T-cell (primary cell): ENCODE results near the gene ADCY4. TPM values are rescaled to one million over a fixed set of nuclear protein-coding genes. Genes with fewer than 3 reads are reported as not detected.
"Not testable (repeated sequence)": the region's sequence is repeated elsewhere in the genome, so short reads cannot be mapped to it uniquely, and the experiment has no call there.

Experiments
- ATAC-seq, 4 experiments: fragments of 200-7000 bp in 3 of 4; fragments of 150-1000 bp in 1 of 4; cut with Tn5 transposase; replicated peaks in 1 of 4; 1 replicate in 3 of 4; 2 replicates in 1 of 4; pipeline ENCODE4 v1.10.0; 2021; ENCODE audit warnings: moderate library complexity in 3 of 4, mild to moderate bottlenecking in 2 of 4, moderate number of reproducible peaks in 1 of 4
- CTCF ChIA-PET, 2 donors: fragments of 300-600 bp; sonication (Branson Sonifier 250); formaldehyde crosslinking; loops; one replicate each; lab custom pipeline; 2022; ENCODE audit warnings: antibody characterized with exemption in 2 of 2; lab: Charles Lee
- POLR2A ChIA-PET, 2 donors: fragments of 300-600 bp; sonication (Branson Sonifier 250); formaldehyde crosslinking; loops; one replicate each; lab custom pipeline; 2022; ENCODE audit warnings: antibody characterized with exemption in 2 of 2; lab: Charles Lee
- DNase-seq, 35 experiments: peaks; one replicate each; pipeline versions ENCODE4 v3.0.0 to v3.0.0-alpha.2; 2013 to 2023
- H3K27ac ChIP-seq: one replicate; pipeline ENCODE4 v1.5.1; 2013; ENCODE audit warnings: low read length
- H3K27me3 ChIP-seq, 2 experiments: replicated peaks in 1 of 2; 1 replicate in 1 of 2; 2 replicates in 1 of 2; pipeline versions ENCODE4 v1.6.1 to v1.7.0; 2013; ENCODE audit warnings: low read length in 1 of 2, mixed read lengths in 1 of 2; ENCODE audit not compliant: control insufficient read depth in 2 of 2, insufficient read depth in 2 of 2; ENCODE audit errors: extremely low read depth in 1 of 2
- H3K36me3 ChIP-seq, 2 donors: 1 replicate in 1 of 2; 2 replicates in 1 of 2; pipeline versions ENCODE4 v1.6.1 to v1.7.0; 2013; ENCODE audit warnings: low read length in 1 of 2; ENCODE audit not compliant: control insufficient read depth in 2 of 2, insufficient read depth in 1 of 2; ENCODE audit errors: extremely low read depth in 1 of 2
- H3K4me1 ChIP-seq, 2 experiments: 1 replicate in 1 of 2; 2 replicates in 1 of 2; pipeline versions ENCODE4 v1.6.1 to v1.7.0; 2013; ENCODE audit warnings: low read length in 2 of 2, mixed read lengths in 1 of 2; ENCODE audit not compliant: insufficient read depth in 2 of 2, control insufficient read depth in 1 of 2; ENCODE audit errors: extremely low read depth in 1 of 2
- H3K4me3 ChIP-seq, 2 donors: 1 replicate in 1 of 2; 2 replicates in 1 of 2; pipeline versions ENCODE4 v1.5.1 to v1.7.0; 2013; ENCODE audit warnings: mild to moderate bottlenecking in 2 of 2, low read length in 1 of 2, moderate library complexity in 1 of 2; ENCODE audit not compliant: control insufficient read depth in 1 of 2; ENCODE audit errors: extremely low read depth in 1 of 2
- H3K9me3 ChIP-seq: 2 replicates; pipeline ENCODE4 v1.7.0; 2013
- H3K27ac Mint-ChIP-seq, 2 donors: one replicate each; pipeline ENCODE4 v1.8.0; 2020 to 2021; ENCODE audit warnings: mild to moderate bottlenecking in 2 of 2, mixed read lengths in 2 of 2
- H3K27me3 Mint-ChIP-seq, 2 donors: one replicate each; pipeline ENCODE4 v1.8.0; 2021 to 2022; ENCODE audit warnings: mixed read lengths in 2 of 2
- H3K36me3 Mint-ChIP-seq: one replicate; pipeline ENCODE4 v1.8.0; 2021; ENCODE audit warnings: mixed read lengths
- H3K4me1 Mint-ChIP-seq, 3 donors: one replicate each; pipeline ENCODE4 v1.8.0; 2020 to 2022; ENCODE audit warnings: mixed read lengths in 3 of 3, mild to moderate bottlenecking in 1 of 3
- H3K4me3 Mint-ChIP-seq, 3 donors: one replicate each; pipeline ENCODE4 v1.8.0; 2020 to 2022; ENCODE audit warnings: mild to moderate bottlenecking in 3 of 3, mixed read lengths in 3 of 3, moderate library complexity in 3 of 3
- H3K9me3 Mint-ChIP-seq, 3 donors: one replicate each; pipeline ENCODE4 v1.8.0; 2020 to 2022; ENCODE audit warnings: mixed read lengths in 3 of 3
- WGBS: methylation state at CpG from one replicate; pipeline ENCODE4 v1.1.5; 2013; ENCODE audit warnings: missing lambda C conversion rate; ENCODE audit not compliant: insufficient coverage; 5-methylcytosine and 5-hydroxymethylcytosine counted together
- total RNA-seq, 35 experiments: library from RNA in 6 of 35; stranded (reverse) in 6 of 35; fragments of 120-200 nt in 1 of 35; gene quantifications; one replicate each; pipeline versions ENCODE4 v1.2.1 to v1.2.4 and lab custom pipeline; 2013 to 2026

ADCY4 gene
- total RNA-seq, 5 donors from 2014 or later (not counting 1 experiment from before 2014, with no cell fraction given): 7.8 to 10.4 (median 8.5) TPM

DNA sequence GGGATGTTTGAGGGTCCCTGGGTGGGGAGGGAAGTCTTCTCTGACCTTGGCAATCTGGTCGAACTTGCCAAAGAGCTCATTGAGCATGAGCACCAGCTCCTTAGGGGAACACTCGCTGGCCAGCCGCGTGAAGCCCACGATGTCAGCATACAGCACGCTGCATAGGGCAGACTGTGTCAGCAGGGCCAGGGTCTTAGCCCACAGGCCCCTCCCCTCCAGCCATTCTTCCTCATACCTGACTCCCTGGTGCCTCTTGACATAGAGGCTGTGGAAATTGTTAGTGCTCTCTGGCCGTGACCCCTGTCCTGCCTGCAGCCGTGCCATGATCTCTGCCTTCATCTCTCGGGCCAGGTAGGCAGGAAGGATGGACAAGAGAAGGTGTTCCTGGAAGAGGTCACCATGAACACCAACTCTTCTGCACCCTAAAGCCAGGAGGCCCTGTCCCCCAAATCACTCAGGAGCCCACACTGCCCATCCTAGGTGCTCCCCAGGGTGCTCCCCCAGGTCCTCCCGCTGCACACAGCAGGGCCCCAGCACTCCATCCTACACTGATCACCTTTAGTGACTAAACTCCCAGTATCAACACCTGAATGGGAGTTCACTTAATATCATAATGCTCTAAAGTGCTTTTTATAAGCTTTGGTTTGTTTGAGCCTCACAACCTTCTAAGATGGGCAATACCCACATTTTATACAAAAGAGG, 3.7 kb downstream of the ADCY4 start:
- DNase-seq (no peak), ATAC-seq (no peak)
- peaks cover 18 to 29% of the 10 kb centered on the region in 2 donors for H3K27me3 Mint-ChIP-seq
- H3K36me3 Mint-ChIP-seq: peaks cover 8% of the 10 kb centered on the region
- ChIA-PET CTCF (interaction anchor here (1.1 to 4.3 kb wide), 8 partner anchors 19 to 105 kb away, joined by 3 to 44 read pairs (median 6); partner anchors contain the start of genes LTB4R2 (in 1 of the 2) and TINF2 (in 1 of the 2)), POLR2A (interaction anchor here in 1 of 2 donors (0.6 kb wide), 1 partner anchor 61 kb away, joined by 3 read pairs; no protein-coding TSS in a partner anchor)
- H3K4me3 Mint-ChIP-seq: no peak overlapping the region
- H3K4me3 ChIP-seq: no peak overlapping the region
- no peaks in the 10 kb centered on the region for H3K9me3 ChIP-seq
- H3K4me1 Mint-ChIP-seq: peaks cover 59 to 83% (median 62%) of the 10 kb centered on the region in 3 donors
- peak overlapping the region in 1 of 2 donors; percentile 9 for H3K27ac Mint-ChIP-seq
- WGBS: 98% methylated on average over 6 of the region's 10 CpGs
- peaks cover 8 to 46% of the 10 kb centered on the region in 2 experiments for H3K27me3 ChIP-seq
- no peak overlapping the region for H3K27ac ChIP-seq
- peaks cover 1 to 3% of the 10 kb centered on the region in 2 donors for H3K36me3 ChIP-seq
- peaks cover 22 to 85% of the 10 kb centered on the region in 2 experiments for H3K4me1 ChIP-seq
- H3K9me3 Mint-ChIP-seq: no peaks in the 10 kb centered on the region

DNA sequence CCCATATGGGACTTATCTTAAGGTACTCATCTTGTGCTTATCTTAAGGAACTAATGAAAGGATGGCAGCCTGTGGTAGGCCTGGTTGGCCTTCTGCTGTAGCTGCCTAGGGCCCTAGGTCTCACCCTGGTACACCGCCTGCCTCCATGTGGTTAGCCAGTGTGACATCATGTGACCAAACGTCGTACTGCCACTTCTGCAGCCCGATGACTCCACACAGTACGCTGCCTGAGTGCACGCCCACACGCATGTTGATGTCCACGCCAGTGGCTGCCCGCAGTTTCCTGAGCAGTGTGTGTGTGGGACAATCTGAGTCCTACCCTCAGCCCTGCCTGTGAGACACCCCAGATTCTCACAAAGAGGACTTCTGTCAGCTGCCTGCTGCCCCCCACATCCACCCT, 5.1 kb downstream of the ADCY4 start:
- CTCF ChIA-PET: interaction anchor here in 1 of 2 donors (1.1 to 1.5 kb wide), 4 partner anchors 19 to 102 kb away, joined by 3 read pairs; partner anchors contain the start of genes CIDEB, DHRS1 and NOP9
- Histone ChIP-seq H3K4me1 (peaks cover 22 to 77% of the 10 kb centered on the region in 2 experiments), H3K4me3 (no peak overlapping the region), H3K9me3 (no peaks in the 10 kb centered on the region), H3K27ac (peak overlapping the region; percentile 11), H3K27me3 (peaks cover 8 to 38% of the 10 kb centered on the region in 2 experiments), H3K36me3 (no peaks in the 10 kb centered on the region)
- POLR2A ChIA-PET: interaction anchor here (0.5 to 0.6 kb wide), 2 partner anchors 10 to 41 kb away, joined by 3 read pairs; no protein-coding TSS in a partner anchor
- H3K36me3 Mint-ChIP-seq: no peaks in the 10 kb centered on the region
- peak in 34 of 35 experiments; percentile 38 to 82 (median 63) for DNase-seq
- H3K27ac Mint-ChIP-seq: peak overlapping the region; percentile 39 to 49
- 39% methylated on average over 9 of the region's 9 CpGs for WGBS
- H3K4me3 Mint-ChIP-seq: no peak overlapping the region
- no peaks in the 10 kb centered on the region for H3K9me3 Mint-ChIP-seq
- peaks cover 12 to 22% of the 10 kb centered on the region in 2 donors for H3K27me3 Mint-ChIP-seq
- ATAC-seq: peak in 2 of 4 experiments; percentile 6 to 39
- peaks cover 51 to 77% (median 56%) of the 10 kb centered on the region in 3 donors for H3K4me1 Mint-ChIP-seq

DNA sequence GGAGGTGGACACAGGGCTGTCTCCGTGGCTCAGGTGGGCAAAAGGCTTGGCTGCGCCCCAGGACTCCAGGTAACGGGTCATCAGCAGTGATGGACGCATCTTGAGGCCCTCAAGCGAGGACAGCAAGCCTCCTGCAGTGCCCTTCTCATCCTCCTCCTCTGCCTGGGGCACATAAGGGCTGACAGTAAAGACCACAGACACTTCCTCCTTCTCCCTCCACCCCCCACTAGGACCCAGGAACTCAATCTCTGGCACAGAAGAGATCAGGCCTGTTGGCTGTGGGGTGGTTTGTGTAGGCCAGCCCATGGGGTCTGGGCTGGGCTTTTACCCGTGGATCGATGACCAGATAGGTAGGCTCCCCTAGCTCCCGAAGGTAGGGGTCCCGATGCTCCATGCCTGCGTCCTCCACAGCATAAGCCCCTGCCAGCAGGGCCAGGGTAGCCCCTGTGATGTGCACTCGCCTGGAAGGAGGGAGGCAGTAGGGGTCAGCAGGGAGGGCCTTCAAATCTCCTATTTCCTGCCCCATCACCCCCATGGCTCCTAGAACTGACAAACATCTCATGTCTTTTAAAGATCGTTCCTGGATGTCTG, 5.7 kb downstream of the ADCY4 start:
- peak overlapping the region in 1 of 2 donors; percentile 49 for H3K27ac Mint-ChIP-seq
- peak overlapping the region; percentile 11 for H3K27ac ChIP-seq
- DNase-seq (no peak), ATAC-seq (no peak)
- H3K4me3 ChIP-seq: no peak overlapping the region
- peaks cover 51 to 73% (median 53%) of the 10 kb centered on the region in 3 donors for H3K4me1 Mint-ChIP-seq
- peaks cover 22 to 72% of the 10 kb centered on the region in 2 experiments for H3K4me1 ChIP-seq
- ChIA-PET POLR2A (interaction anchor here (0.5 to 0.6 kb wide), 2 partner anchors 10 to 40 kb away, joined by 3 read pairs; no protein-coding TSS in a partner anchor), CTCF (interaction anchor here (0.6 to 1.4 kb wide), 5 partner anchors 19 to 376 kb away, joined by 3 read pairs; partner anchors contain the start of genes CIDEB (in 1 of the 2), DHRS1 (in 1 of the 2) and NOP9 (in 1 of the 2))
- no peaks in the 10 kb centered on the region for H3K9me3 Mint-ChIP-seq
- no peaks in the 10 kb centered on the region for H3K9me3 ChIP-seq
- H3K36me3 ChIP-seq: no peaks in the 10 kb centered on the region
- peaks cover 8 to 32% of the 10 kb centered on the region in 2 experiments for H3K27me3 ChIP-seq
- H3K27me3 Mint-ChIP-seq: peaks cover 12 to 20% of the 10 kb centered on the region in 2 donors
- no peaks in the 10 kb centered on the region for H3K36me3 Mint-ChIP-seq
- WGBS: 96% methylated on average over 5 of the region's 12 CpGs
- H3K4me3 Mint-ChIP-seq: no peak overlapping the region

DNA sequence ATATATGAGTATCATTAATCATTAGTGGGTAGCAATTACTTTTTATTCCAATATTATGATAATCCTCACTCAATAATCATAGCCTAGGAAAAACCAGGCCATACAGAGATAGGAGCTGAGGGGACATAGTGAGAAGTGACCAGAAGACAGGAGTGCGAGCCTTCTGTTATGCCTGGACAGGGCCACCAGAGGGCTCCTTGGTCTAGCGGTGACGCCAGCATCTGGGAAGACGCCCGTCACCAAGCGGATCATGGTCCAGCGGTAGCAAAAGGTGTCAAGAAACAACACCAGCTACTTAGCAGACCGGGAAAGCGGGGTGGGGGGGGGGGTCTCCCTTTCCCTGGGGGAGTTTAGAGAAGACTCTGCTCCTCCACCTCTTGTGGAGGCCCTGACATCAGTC, 7.0 kb downstream of the ADCY4 start:
- peaks cover 44 to 60% (median 45%) of the 10 kb centered on the region in 3 donors for H3K4me1 Mint-ChIP-seq

DNA sequence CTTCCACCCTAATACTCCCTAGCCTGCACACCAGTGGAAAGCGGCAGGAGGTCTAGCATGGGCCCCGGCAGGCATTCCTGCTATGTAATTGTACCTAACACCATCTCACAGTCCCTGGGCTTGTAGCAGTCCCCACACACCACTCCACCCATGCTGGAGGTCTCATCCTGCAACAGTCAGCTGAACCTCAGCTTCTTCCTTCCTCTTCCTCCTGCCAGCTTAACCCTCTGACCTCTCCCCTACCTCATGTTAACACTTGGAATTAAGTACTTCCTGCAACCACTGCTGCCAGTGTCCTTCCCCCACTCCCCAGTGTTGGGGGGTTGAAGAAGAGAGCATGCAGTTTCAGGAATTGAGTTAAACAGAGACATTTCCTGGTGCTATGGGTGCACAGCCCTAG, 7.6 kb downstream of the ADCY4 start:
- Mint-ChIP-seq H3K36me3 (no peaks in the 10 kb centered on the region), H3K27ac (peak overlapping the region in 1 of 2 donors; percentile 31), H3K4me3 (no peak overlapping the region), H3K4me1 (peaks cover 38 to 56% (median 39%) of the 10 kb centered on the region in 3 donors), H3K27me3 (peaks cover 10 to 12% of the 10 kb centered on the region in 2 donors), H3K9me3 (no peaks in the 10 kb centered on the region)
- H3K27me3 ChIP-seq: peaks cover 0 to 29% of the 10 kb centered on the region in 2 experiments
- 100% methylated on average over 1 of the region's 2 CpGs for WGBS
- peaks cover 10 to 53% of the 10 kb centered on the region in 2 experiments for H3K4me1 ChIP-seq
- H3K36me3 ChIP-seq: no peaks in the 10 kb centered on the region
- DNase-seq (no peak), ATAC-seq (no peak)
- POLR2A ChIA-PET: no interaction called here
- no peak overlapping the region for H3K27ac ChIP-seq
- no peaks in the 10 kb centered on the region for H3K9me3 ChIP-seq
- no peak overlapping the region for H3K4me3 ChIP-seq
- CTCF ChIA-PET: interaction anchor here (0.6 to 0.7 kb wide), 2 partner anchors 10 to 61 kb away, joined by 4 read pairs; no protein-coding TSS in a partner anchor

More for the DNA sequence above, 7.0 kb downstream of the ADCY4 start:
- Histone ChIP-seq H3K27me3 (peaks cover 2 to 29% of the 10 kb centered on the region in 2 experiments), H3K4me1 (peaks cover 15 to 59% of the 10 kb centered on the region in 2 experiments)
- DNase-seq: peak in 1 of 35 experiments; percentile 12
- CTCF ChIA-PET, H3K4me3 ChIP-seq, H3K9me3 Mint-ChIP-seq, H3K27ac Mint-ChIP-seq, H3K4me3 Mint-ChIP-seq, H3K36me3 ChIP-seq, H3K27ac ChIP-seq, ATAC-seq, H3K36me3 Mint-ChIP-seq, H3K9me3 ChIP-seq, POLR2A ChIA-PET: not testable (repeated sequence)
- WGBS: 60% methylated on average over 1 of the region's 9 CpGs
- peaks cover 12 to 15% of the 10 kb centered on the region in 2 donors for H3K27me3 Mint-ChIP-seq

DNA sequence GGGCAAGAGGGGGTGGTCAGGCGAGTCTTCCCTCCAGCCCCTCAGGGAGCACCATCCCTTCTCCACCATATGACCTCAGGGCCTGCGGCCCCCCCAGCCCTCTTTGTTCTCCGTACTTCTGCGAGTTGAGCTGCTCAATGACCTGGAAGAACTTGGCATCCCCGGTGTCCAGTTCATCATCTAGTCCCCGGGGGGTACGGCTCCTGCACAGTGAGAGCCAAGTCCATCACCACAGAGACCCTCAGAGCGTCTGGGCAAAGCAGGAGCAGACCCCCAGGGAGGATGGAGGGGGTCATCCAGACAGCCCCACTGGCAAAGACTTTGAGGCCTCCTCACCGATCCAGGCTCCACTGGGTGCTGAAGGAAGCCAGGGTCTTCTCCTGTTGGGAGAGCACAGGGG, 8.9 kb downstream of the ADCY4 start:
- CTCF ChIA-PET: no interaction called here
- POLR2A ChIA-PET: no interaction called here
- DNase-seq: no peak
- H3K9me3 Mint-ChIP-seq: no peaks in the 10 kb centered on the region
- Histone ChIP-seq H3K4me3 (no peak overlapping the region), H3K9me3 (no peaks in the 10 kb centered on the region), H3K27me3 (peaks cover 0 to 29% of the 10 kb centered on the region in 2 experiments), H3K4me1 (peaks cover 5 to 40% of the 10 kb centered on the region in 2 experiments), H3K36me3 (no peaks in the 10 kb centered on the region), H3K27ac (no peak overlapping the region)
- ATAC-seq: no peak
- no peak overlapping the region for H3K27ac Mint-ChIP-seq
- H3K4me3 Mint-ChIP-seq: no peak overlapping the region
- H3K36me3 Mint-ChIP-seq: no peaks in the 10 kb centered on the region
- peaks cover 7 to 9% of the 10 kb centered on the region in 2 donors for H3K27me3 Mint-ChIP-seq
- WGBS: 92% methylated on average over 5 of the region's 9 CpGs
- peaks cover 25 to 44% (median 31%) of the 10 kb centered on the region in 3 donors for H3K4me1 Mint-ChIP-seq
